Measurements from ENCODE around the gene FBXO28.
"Not testable (repeated sequence)": the region's sequence is repeated elsewhere in the genome, so short reads cannot be mapped to it uniquely, and the experiment has no call there.

Gene FBXO28

DNA sequence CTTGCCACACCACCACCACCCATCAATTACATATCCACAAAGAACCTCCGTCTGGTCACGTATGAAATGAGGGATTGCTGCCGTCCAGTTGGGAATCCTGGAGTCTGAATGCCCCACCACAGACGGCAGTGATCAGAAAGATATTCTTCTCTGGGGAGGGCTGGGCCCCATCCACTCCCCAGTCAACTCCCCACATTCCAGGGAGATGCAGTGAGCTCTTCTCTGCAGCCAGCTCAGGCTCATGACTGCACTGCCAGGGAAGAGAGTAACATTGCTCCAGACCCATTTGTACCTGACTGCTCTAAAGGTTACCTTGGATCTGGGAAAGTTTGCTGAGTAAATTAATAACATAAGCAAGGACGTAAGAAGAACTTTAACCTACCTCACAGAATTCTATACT is 87.5 kb downstream of the FBXO28 start:
- Mint-ChIP-seq H3K36me3 (ENCODE audit: low read depth) (peaks cover 2% of the 10 kb centered on the region), H3K27ac (no peak overlapping the region), H3K4me3 (no peak overlapping the region), H3K27me3 (ENCODE audit: low read depth) (no peaks in the 10 kb centered on the region), H3K4me1 (ENCODE audit: low read depth) (peaks cover 11% of the 10 kb centered on the region), H3K9me3 (no peaks in the 10 kb centered on the region)

DNA sequence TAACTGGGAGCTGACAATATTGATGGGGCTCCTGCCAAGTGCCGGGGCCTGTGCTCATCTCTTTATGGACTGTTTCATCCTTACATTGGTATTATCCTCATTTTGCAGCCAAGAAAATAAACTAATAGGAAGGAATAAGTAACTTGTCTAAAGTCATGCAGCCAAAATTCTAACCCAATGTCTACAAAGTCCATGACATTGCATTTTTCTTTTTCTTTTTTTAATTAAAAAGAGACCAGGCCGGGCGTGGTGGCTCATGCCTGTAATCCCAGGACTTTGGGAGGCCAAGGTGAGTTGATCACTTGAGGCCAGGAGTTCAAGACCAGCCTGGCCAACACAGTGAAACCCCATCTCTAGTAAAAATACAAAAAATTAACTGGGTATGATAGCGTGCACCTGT is 87.9 kb downstream of the FBXO28 start:
- no peaks in the 10 kb centered on the region for H3K27me3 Mint-ChIP-seq (ENCODE audit: low read depth)
- no peak overlapping the region for H3K27ac Mint-ChIP-seq
- no peak overlapping the region for H3K4me3 Mint-ChIP-seq
- H3K9me3 Mint-ChIP-seq, result no peaks in the 10 kb centered on the region
- peaks cover 2% of the 10 kb centered on the region for H3K36me3 Mint-ChIP-seq (ENCODE audit: low read depth)
- peaks cover 11% of the 10 kb centered on the region for H3K4me1 Mint-ChIP-seq (ENCODE audit: low read depth)

- Mint-ChIP-seq H3K27ac (no peak overlapping the region), H3K9me3 (no peaks in the 10 kb centered on the region), H3K4me3 (no peak overlapping the region), H3K4me1 (ENCODE audit: low read depth) (peaks cover 11% of the 10 kb centered on the region), H3K36me3 (ENCODE audit: low read depth) (peaks cover 2% of the 10 kb centered on the region), H3K27me3 (ENCODE audit: low read depth) (no peaks in the 10 kb centered on the region)
These were observed 89.5 kb downstream of the FBXO28 start for GRCh38 chr1:224203243-224204016.

DNA sequence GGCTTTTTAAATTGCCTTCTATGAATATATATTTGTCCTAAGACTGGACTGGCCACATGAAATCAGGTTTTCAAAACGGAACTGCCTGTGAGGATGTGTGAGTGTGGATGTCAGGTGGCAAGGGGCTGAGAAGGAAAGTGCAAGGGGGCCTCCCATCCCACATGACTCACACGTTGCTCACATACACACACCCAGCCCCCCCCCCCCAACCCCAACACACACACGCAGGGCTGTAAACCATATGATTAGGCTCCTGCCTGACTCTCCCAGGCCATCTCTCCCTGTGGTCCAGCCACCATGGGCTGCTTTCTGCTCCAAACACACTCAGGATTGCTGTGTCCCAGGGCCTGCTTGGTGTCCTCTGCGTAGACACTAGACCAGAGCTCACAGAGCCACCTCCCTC is 91.5 kb downstream of the FBXO28 start:
- Mint-ChIP-seq H3K4me3 (no peak overlapping the region), H3K27ac (peak overlapping the region; percentile 61), H3K4me1 (ENCODE audit: low read depth) (peaks cover 11% of the 10 kb centered on the region), H3K9me3 (no peaks in the 10 kb centered on the region), H3K36me3 (ENCODE audit: low read depth) (peaks cover 2% of the 10 kb centered on the region), H3K27me3 (ENCODE audit: low read depth) (no peaks in the 10 kb centered on the region)

- peaks cover 11% of the 10 kb centered on the region for H3K4me1 Mint-ChIP-seq (ENCODE audit: low read depth)
- not testable (repeated sequence) for H3K4me3 Mint-ChIP-seq; H3K9me3 Mint-ChIP-seq; H3K27me3 Mint-ChIP-seq (ENCODE audit: low read depth); H3K36me3 Mint-ChIP-seq (ENCODE audit: low read depth)
- peak overlapping the region; percentile 61 for H3K27ac Mint-ChIP-seq
These were observed 92.1 kb downstream of the FBXO28 start for GRCh38 chr1:224205931-224206538.

DNA sequence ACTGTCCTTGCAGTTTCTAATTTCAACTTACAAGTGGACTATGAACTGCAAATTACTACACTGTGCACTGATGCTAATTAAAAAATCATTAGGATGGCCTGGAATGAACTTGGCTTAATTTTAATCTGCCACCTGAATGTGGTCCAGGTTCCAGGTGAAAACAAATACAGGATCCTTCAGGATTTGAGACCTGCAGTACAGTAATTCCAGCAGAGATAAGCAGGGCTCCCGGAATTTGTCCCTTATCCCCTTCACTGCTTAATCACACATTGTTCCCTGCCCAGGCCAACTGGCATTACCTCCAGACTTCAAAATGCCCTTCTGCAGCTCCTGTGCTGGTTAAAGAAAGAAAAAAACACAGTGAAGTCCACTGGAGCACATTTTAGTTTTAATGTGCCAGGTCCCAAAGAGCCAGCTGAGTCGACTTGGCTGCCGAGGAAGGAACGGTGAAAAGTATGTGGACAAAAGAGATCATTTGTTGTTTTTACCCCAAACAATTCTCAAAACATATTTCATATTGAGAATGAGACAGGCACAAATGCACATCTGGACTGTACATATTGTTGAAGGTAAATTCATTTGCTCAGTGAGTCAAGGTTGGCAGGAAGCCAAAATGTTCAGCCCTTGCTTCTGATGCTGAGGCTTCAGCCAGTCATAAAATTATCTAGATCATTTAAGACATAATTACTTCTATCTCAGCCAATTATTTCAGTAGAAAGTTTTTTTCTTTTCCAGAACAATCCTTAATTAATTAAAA is 97.5 kb downstream of the FBXO28 start:
- H3K4me1 Mint-ChIP-seq (ENCODE audit: low read depth), result no peaks in the 10 kb centered on the region
- H3K4me3 Mint-ChIP-seq, result no peak overlapping the region
- H3K9me3 Mint-ChIP-seq, result no peaks in the 10 kb centered on the region
- no peaks in the 10 kb centered on the region for H3K36me3 Mint-ChIP-seq (ENCODE audit: low read depth)
- H3K27ac Mint-ChIP-seq, result no peak overlapping the region
- no peaks in the 10 kb centered on the region for H3K27me3 Mint-ChIP-seq (ENCODE audit: low read depth)

Measured in T-helper 1 cell treated with Interleukin-12 subunit alpha and Interleukin-12 subunit beta and Interleukin-4 antibody, amounts not matched to agents 30 μg/mL and 1 μg/mL, for 36 hours (primary cell).